Choroid plexus epithelial cell (primary cell): Measurements from ENCODE around the gene ASCL4.

Source experiments
- DNase-seq: peaks from one replicate; pipeline ENCODE4 v3.0.0-alpha.2; 2010; ENCODE audit warnings: low read depth
- H3K4me3 ChIP-seq: 2 replicates; pipeline ENCODE4 v1.5.1; 2011; ENCODE audit warnings: low read depth, mild to moderate bottlenecking, control low read depth, low read length, moderate library complexity
- CTCF ChIP-seq: conservative IDR thresholded peaks from 2 replicates; pipeline ENCODE4 v1.5.1; 2011; ENCODE audit warnings: low read depth, mild to moderate bottlenecking, control low read depth, inconsistent platforms, low read length, moderate library complexity

Gene ASCL4

GRCh38 chr12:107779077-107779831, 4.8 kb downstream of the ASCL4 start:
- no peak overlapping the region for H3K4me3 ChIP-seq
- TF ChIP-seq CTCF = no peak

GRCh38 chr12:107780298-107780697, 5.8 kb downstream of the ASCL4 start:
- no peak overlapping the region for H3K4me3 ChIP-seq
- no peak for TF ChIP-seq CTCF
- DNase-seq = no peak

More at GRCh38 chr12:107779077-107779831, 4.8 kb downstream of the ASCL4 start:
- DNase-seq = no peak

GRCh38 chr12:107782067-107782466, 7.6 kb downstream of the ASCL4 start:
- TF ChIP-seq CTCF = no peak
- DNase-seq = no peak

GRCh38 chr12:107783406-107784376, 9.2 kb downstream of the ASCL4 start:
- no peak for TF ChIP-seq CTCF
- no peak overlapping the region for H3K4me3 ChIP-seq
- no peak for DNase-seq

More at GRCh38 chr12:107782067-107782466, 7.6 kb downstream of the ASCL4 start:
- H3K4me3 ChIP-seq = no peak overlapping the region

- no peak overlapping the region for H3K4me3 ChIP-seq
- no peak for DNase-seq
- TF ChIP-seq CTCF = no peak
Measured at GRCh38 chr12:107788281-107788680, 13.8 kb downstream of the ASCL4 start.

- no peak overlapping the region for H3K4me3 ChIP-seq
- no peak for TF ChIP-seq CTCF
- DNase-seq = no peak
Measured at GRCh38 chr12:107788690-107789458, 14.4 kb downstream of the ASCL4 start.
